H1 (cell line): ENCODE results near the gene LRP1-AS. TPM values are rescaled to one million over a fixed set of nuclear protein-coding genes. Genes with fewer than 3 reads are reported as not detected.

ENCODE experiments used
- HDAC2 ChIP-seq, 2 experiments: fragments of 300-600 bp in 1 of 2; sonication (generic) in 1 of 2; IDR thresholded peaks; 2 replicates each; pipeline ENCODE4 v1.6.1; 2011 to 2012; ENCODE audit warnings: low read depth in 2 of 2, low read length in 2 of 2, mild to moderate bottlenecking in 2 of 2, moderate library complexity in 2 of 2, borderline replicate concordance in 1 of 2, inconsistent platforms in 1 of 2
- NRF1 ChIP-seq: IDR thresholded peaks from 2 replicates; pipeline ENCODE4 v1.6.1; 2011; ENCODE audit warnings: mild to moderate bottlenecking, low read depth, low read length, improper control_type of control experiment
- PHF8 ChIP-seq: fragments of 200-600 bp; sonication (generic); conservative IDR thresholded peaks from 2 replicates; pipeline ENCODE4 v1.7.1; 2012; ENCODE audit warnings: low read depth, mild to moderate bottlenecking, inconsistent platforms, low read length, moderate library complexity
- POLR2A ChIP-seq, 2 experiments: IDR thresholded peaks; 1 replicate in 1 of 2; 2 replicates in 1 of 2; pipeline ENCODE4 v1.6.1; 2011; ENCODE audit warnings: low read depth in 2 of 2, low read length in 2 of 2, mild to moderate bottlenecking in 2 of 2; ENCODE audit errors: control extremely low read depth in 1 of 2
- RFX5 ChIP-seq: IDR thresholded peaks from 2 replicates; pipeline ENCODE4 v1.6.1; 2011; ENCODE audit warnings: low read depth, low read length, improper control_type of control experiment, borderline replicate concordance
- RNF2 ChIP-seq: fragments of 200-900, 300-1000 bp; sonication (generic); IDR thresholded peaks from 2 replicates; pipeline ENCODE4 v1.7.1; 2016; ENCODE audit warnings: borderline replicate concordance, low read depth, mild to moderate bottlenecking, antibody characterized with exemption, low read length; ENCODE audit not compliant: poor library complexity, severe bottlenecking; ENCODE audit errors: missing control alignments
- SAP30 ChIP-seq: fragments of 300-600 bp; sonication (generic); IDR thresholded peaks from 2 replicates; pipeline ENCODE4 v1.7.1; 2012; ENCODE audit warnings: low read length, moderate library complexity, mild to moderate bottlenecking, inconsistent platforms; ENCODE audit not compliant: insufficient read depth, insufficient replicate concordance
- SUZ12 ChIP-seq: fragments of 200-600 bp; sonication (generic); IDR thresholded peaks from 2 replicates; pipeline ENCODE4 v1.6.1; 2012; ENCODE audit warnings: mild to moderate bottlenecking, inconsistent platforms, low read length, moderate library complexity, mixed read lengths
- TCF12 ChIP-seq: IDR thresholded peaks from 2 replicates; pipeline ENCODE4 v1.6.1; 2011; ENCODE audit warnings: low read depth, mild to moderate bottlenecking, low read length
- polyA plus RNA-seq, 7 experiments: library from polyadenylated mRNA; depleted of rRNA in 3 of 7; stranded (reverse) in 5 of 7; unstranded in 2 of 7; fragments of >200 nt in 5 of 7; fragments of 200-250 nt in 2 of 7; gene quantifications; 1 replicate in 5 of 7; 2 replicates in 1 of 7; 4 replicates in 1 of 7; pipeline versions ENCODE4 v1.2.1 to v1.2.3, GENCODE V29; 2011 to 2013; ENCODE audit warnings: missing spikeins in 2 of 7, mixed read lengths in 2 of 7
- total RNA-seq: library from RNA; stranded (reverse); fragmentation: NEBNext Ultra II Directional; extraction: Animal tissue kit (Norgen Biotek cat#: 25700); gene quantifications from 2 replicates; pipeline ENCODE4 v1.2.1, GENCODE V29; 2021
- TF ChIP-seq, protein P1 (sequence below): fragments of 300-600 bp; sonication (generic); IDR thresholded peaks from 2 replicates; pipeline ENCODE4 v1.7.1; 2012; ENCODE audit warnings: low read length, moderate library complexity, mild to moderate bottlenecking, inconsistent platforms; ENCODE audit not compliant: insufficient replicate concordance
- TF ChIP-seq, protein P2 (sequence below): IDR thresholded peaks from 2 replicates; pipeline ENCODE4 v1.6.1; 2012; ENCODE audit warnings: inconsistent platforms

LRP1-AS gene
- total and polyA plus RNA-seq, 2 of the 8 experiments (the other 6 are each of a cell fraction or from before 2014, with no cell fraction given): not detected

DNA sequence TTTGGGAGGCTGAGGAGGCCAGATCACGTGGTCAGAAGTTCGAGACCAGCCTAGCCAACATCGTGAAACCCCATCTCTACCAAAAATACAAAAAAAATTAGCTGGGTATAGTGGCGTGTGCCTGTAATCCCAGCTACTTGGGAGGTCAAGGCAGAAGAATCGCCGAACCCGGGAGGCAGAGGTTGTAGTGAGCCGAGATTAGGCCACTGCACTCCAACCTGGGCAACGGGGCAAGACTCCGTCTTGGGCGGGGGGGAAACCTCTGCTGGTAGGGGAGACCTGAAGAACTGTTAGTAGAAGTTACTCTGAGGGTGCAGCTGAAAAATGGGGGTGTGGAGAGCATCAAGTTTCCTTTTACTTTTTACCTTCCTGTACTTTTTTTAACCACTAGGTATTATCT, 21.4 kb downstream of the LRP1-AS start (continued):
- TF ChIP-seq, protein P1, sequence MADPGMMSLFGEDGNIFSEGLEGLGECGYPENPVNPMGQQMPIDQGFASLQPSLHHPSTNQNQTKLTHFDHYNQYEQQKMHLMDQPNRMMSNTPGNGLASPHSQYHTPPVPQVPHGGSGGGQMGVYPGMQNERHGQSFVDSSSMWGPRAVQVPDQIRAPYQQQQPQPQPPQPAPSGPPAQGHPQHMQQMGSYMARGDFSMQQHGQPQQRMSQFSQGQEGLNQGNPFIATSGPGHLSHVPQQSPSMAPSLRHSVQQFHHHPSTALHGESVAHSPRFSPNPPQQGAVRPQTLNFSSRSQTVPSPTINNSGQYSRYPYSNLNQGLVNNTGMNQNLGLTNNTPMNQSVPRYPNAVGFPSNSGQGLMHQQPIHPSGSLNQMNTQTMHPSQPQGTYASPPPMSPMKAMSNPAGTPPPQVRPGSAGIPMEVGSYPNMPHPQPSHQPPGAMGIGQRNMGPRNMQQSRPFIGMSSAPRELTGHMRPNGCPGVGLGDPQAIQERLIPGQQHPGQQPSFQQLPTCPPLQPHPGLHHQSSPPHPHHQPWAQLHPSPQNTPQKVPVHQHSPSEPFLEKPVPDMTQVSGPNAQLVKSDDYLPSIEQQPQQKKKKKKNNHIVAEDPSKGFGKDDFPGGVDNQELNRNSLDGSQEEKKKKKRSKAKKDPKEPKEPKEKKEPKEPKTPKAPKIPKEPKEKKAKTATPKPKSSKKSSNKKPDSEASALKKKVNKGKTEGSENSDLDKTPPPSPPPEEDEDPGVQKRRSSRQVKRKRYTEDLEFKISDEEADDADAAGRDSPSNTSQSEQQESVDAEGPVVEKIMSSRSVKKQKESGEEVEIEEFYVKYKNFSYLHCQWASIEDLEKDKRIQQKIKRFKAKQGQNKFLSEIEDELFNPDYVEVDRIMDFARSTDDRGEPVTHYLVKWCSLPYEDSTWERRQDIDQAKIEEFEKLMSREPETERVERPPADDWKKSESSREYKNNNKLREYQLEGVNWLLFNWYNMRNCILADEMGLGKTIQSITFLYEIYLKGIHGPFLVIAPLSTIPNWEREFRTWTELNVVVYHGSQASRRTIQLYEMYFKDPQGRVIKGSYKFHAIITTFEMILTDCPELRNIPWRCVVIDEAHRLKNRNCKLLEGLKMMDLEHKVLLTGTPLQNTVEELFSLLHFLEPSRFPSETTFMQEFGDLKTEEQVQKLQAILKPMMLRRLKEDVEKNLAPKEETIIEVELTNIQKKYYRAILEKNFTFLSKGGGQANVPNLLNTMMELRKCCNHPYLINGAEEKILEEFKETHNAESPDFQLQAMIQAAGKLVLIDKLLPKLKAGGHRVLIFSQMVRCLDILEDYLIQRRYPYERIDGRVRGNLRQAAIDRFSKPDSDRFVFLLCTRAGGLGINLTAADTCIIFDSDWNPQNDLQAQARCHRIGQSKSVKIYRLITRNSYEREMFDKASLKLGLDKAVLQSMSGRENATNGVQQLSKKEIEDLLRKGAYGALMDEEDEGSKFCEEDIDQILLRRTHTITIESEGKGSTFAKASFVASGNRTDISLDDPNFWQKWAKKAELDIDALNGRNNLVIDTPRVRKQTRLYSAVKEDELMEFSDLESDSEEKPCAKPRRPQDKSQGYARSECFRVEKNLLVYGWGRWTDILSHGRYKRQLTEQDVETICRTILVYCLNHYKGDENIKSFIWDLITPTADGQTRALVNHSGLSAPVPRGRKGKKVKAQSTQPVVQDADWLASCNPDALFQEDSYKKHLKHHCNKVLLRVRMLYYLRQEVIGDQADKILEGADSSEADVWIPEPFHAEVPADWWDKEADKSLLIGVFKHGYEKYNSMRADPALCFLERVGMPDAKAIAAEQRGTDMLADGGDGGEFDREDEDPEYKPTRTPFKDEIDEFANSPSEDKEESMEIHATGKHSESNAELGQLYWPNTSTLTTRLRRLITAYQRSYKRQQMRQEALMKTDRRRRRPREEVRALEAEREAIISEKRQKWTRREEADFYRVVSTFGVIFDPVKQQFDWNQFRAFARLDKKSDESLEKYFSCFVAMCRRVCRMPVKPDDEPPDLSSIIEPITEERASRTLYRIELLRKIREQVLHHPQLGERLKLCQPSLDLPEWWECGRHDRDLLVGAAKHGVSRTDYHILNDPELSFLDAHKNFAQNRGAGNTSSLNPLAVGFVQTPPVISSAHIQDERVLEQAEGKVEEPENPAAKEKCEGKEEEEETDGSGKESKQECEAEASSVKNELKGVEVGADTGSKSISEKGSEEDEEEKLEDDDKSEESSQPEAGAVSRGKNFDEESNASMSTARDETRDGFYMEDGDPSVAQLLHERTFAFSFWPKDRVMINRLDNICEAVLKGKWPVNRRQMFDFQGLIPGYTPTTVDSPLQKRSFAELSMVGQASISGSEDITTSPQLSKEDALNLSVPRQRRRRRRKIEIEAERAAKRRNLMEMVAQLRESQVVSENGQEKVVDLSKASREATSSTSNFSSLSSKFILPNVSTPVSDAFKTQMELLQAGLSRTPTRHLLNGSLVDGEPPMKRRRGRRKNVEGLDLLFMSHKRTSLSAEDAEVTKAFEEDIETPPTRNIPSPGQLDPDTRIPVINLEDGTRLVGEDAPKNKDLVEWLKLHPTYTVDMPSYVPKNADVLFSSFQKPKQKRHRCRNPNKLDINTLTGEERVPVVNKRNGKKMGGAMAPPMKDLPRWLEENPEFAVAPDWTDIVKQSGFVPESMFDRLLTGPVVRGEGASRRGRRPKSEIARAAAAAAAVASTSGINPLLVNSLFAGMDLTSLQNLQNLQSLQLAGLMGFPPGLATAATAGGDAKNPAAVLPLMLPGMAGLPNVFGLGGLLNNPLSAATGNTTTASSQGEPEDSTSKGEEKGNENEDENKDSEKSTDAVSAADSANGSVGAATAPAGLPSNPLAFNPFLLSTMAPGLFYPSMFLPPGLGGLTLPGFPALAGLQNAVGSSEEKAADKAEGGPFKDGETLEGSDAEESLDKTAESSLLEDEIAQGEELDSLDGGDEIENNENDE: no peak
- TF ChIP-seq PHF8 (no peak), POLR2A (IDR thresholded peaks at IDR 0.05; ENCODE audit: control extremely low read depth in 1 of 2, low read depth in 2 of 2, low read length in 2 of 2) (no peak), HDAC2 (IDR thresholded peaks at IDR 0.05; ENCODE audit: borderline replicate concordance in 1 of 2, low read depth in 2 of 2, low read length in 2 of 2) (no peak), SAP30 (no peak), TCF12 (no peak), RNF2 (no peak), RFX5 (no peak), NRF1 (no peak), SUZ12 (no peak)
- TF ChIP-seq, protein P2, sequence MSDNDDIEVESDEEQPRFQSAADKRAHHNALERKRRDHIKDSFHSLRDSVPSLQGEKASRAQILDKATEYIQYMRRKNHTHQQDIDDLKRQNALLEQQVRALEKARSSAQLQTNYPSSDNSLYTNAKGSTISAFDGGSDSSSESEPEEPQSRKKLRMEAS: no peak
